H1 (cell line): Measurements from ENCODE around the gene BABAM2.

ENCODE experiments used
- CHD2 ChIP-seq: IDR thresholded peaks from 2 replicates; pipeline ENCODE4 v1.6.1; 2012; ENCODE audit warnings: low read length, improper control_type of control experiment
- EP300 ChIP-seq, 2 experiments: IDR thresholded peaks; 1 replicate in 1 of 2; 2 replicates in 1 of 2; pipeline ENCODE4 v1.6.1; 2011 to 2012; ENCODE audit warnings: low read depth in 2 of 2, low read length in 2 of 2, mild to moderate bottlenecking in 2 of 2, borderline replicate concordance in 1 of 2, inconsistent platforms in 1 of 2, moderate library complexity in 1 of 2
- POLR2AphosphoS5 ChIP-seq: IDR thresholded peaks from 2 replicates; pipeline ENCODE4 v1.6.1; 2011; ENCODE audit warnings: low read depth, low read length
- SIX5 ChIP-seq: IDR thresholded peaks from 2 replicates; pipeline ENCODE4 v1.6.1; 2011; ENCODE audit warnings: mild to moderate bottlenecking, low read depth, low read length
- TAF1 ChIP-seq: IDR thresholded peaks from 2 replicates; pipeline ENCODE4 v1.6.1; 2011; ENCODE audit warnings: mild to moderate bottlenecking, low read depth, low read length
- YY1 ChIP-seq: IDR thresholded peaks from 2 replicates; pipeline ENCODE4 v1.6.1; 2011; ENCODE audit warnings: low read depth, mild to moderate bottlenecking, low read length
- TF ChIP-seq, protein P1 (sequence below), 3 experiments: IDR thresholded peaks; 1 replicate in 2 of 3; 2 replicates in 1 of 3; pipeline versions ENCODE4 v1.5.1 to v1.6.1; 2011; ENCODE audit warnings: low read length in 3 of 3, mild to moderate bottlenecking in 3 of 3, inconsistent platforms in 2 of 3, low read depth in 1 of 3, moderate library complexity in 1 of 3; ENCODE audit not compliant: insufficient read depth in 1 of 3; ENCODE audit errors: control extremely low read depth in 1 of 3

DNA sequence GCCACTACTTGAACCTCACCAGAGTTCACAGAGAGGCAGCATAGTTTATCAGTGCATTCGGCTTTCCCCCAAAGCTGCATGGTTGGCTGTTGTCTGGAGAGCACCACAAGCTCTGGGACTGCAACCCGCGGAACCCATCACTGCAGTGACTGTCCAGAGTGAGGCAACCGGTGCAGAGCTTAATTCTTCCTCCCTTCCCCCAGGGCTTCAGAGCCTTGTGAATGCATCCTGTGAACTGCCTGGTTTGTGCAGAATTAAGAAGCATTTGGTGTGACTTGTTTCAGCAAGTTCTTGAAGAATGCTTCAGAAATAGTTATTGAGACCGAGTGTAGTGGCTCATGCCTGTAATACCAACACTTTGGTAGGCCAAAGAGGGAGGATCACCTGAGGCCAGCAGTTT is 402.9 kb downstream of the BABAM2 start:
- TF ChIP-seq POLR2AphosphoS5, result no peak
- TF ChIP-seq SIX5, result no peak
- no peak for TF ChIP-seq TAF1
- no peak for TF ChIP-seq EP300 (IDR thresholded peaks at IDR 0.05; ENCODE audit: borderline replicate concordance in 1 of 2, low read depth in 2 of 2, low read length in 2 of 2)
- no peak for TF ChIP-seq YY1
- TF ChIP-seq, protein P1, sequence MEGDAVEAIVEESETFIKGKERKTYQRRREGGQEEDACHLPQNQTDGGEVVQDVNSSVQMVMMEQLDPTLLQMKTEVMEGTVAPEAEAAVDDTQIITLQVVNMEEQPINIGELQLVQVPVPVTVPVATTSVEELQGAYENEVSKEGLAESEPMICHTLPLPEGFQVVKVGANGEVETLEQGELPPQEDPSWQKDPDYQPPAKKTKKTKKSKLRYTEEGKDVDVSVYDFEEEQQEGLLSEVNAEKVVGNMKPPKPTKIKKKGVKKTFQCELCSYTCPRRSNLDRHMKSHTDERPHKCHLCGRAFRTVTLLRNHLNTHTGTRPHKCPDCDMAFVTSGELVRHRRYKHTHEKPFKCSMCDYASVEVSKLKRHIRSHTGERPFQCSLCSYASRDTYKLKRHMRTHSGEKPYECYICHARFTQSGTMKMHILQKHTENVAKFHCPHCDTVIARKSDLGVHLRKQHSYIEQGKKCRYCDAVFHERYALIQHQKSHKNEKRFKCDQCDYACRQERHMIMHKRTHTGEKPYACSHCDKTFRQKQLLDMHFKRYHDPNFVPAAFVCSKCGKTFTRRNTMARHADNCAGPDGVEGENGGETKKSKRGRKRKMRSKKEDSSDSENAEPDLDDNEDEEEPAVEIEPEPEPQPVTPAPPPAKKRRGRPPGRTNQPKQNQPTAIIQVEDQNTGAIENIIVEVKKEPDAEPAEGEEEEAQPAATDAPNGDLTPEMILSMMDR (IDR thresholded peaks at IDR 0.05; ENCODE audit: control extremely low read depth in 1 of 3, insufficient read depth in 1 of 3, low read depth in 1 of 3, low read length in 3 of 3), result no peak
- no peak for TF ChIP-seq CHD2
